Activated CD8-positive, alpha-beta memory T cell treated with anti-CD3 and anti-CD28 coated beads for 4 hours (primary cell): ENCODE measurements around the gene TAF6L.
"Not testable (repeated sequence)": the region's sequence is repeated elsewhere in the genome, so short reads cannot be mapped to it uniquely, and the experiment has no call there.

Source experiments
- DNase-seq, 2 donors: peaks; one replicate each; pipeline ENCODE4 v3.0.0-alpha.2; 2020; ENCODE audit warnings: low read depth in 2 of 2

Gene TAF6L

GRCh38 chr11:62771144-62772021 lies at the start of gene TAF6L:
TSS of gene TAF6L (plus strand) at chr11:62771396. CDS start at chr11:62775784, 4,388 bp downstream.
- DNase-seq, result peak; percentile 83 to 85

GRCh38 chr11:62721994-62722393 lies 49.2 kb upstream of the TAF6L start:
- DNase-seq, result no peak

- DNase-seq, result no peak
Observed at GRCh38 chr11:62724171-62724570, 47.0 kb upstream of the TAF6L start.

- no peak for DNase-seq
Observed at GRCh38 chr11:62725646-62726045, 45.5 kb upstream of the TAF6L start.

GRCh38 chr11:62726156-62726914 lies 44.9 kb upstream of the TAF6L start:
- no peak for DNase-seq

- no peak for DNase-seq
Observed at GRCh38 chr11:62726915-62727164, 44.4 kb upstream of the TAF6L start.

GRCh38 chr11:62727165-62727871 lies 43.9 kb upstream of the TAF6L start, which contains the start of gene HNRNPUL2:
TSS of gene HNRNPUL2 (minus strand) at chr11:62727457. CDS start at chr11:62727156, 301 bp downstream.
- DNase-seq, result peak; percentile 96 to 98

- DNase-seq, result peak; percentile 65 to 78
Observed at GRCh38 chr11:62727872-62728170, 43.4 kb upstream of the TAF6L start.

GRCh38 chr11:62728171-62728988 lies 42.8 kb upstream of the TAF6L start, which contains the start of gene TTC9C:
TSS of gene TTC9C (plus strand) at chr11:62728486. CDS start at chr11:62728849, 363 bp downstream.
- peak; percentile 63 to 73 for DNase-seq

GRCh38 chr11:62730076-62730475 lies 41.1 kb upstream of the TAF6L start:
- not testable (repeated sequence) for DNase-seq

- DNase-seq, result no peak
Observed at GRCh38 chr11:62732830-62733229, 38.4 kb upstream of the TAF6L start.

- no peak for DNase-seq
Observed at GRCh38 chr11:62737196-62737595, 34.0 kb upstream of the TAF6L start.

- DNase-seq, result no peak
Observed at GRCh38 chr11:62747475-62748160, 23.6 kb upstream of the TAF6L start.

- not testable (repeated sequence) for DNase-seq
Observed at GRCh38 chr11:62749931-62750330, 21.3 kb upstream of the TAF6L start.

- DNase-seq, result no peak
Observed at GRCh38 chr11:62752177-62752785, 18.9 kb upstream of the TAF6L start.

GRCh38 chr11:62752994-62753735 lies 18.0 kb upstream of the TAF6L start:
- no peak for DNase-seq

GRCh38 chr11:62753736-62754603 lies 17.2 kb upstream of the TAF6L start, which contains the start of gene ZBTB3:
TSS of gene ZBTB3 (minus strand) at chr11:62754160. CDS start at chr11:62753664, 496 bp downstream.
- peak; percentile 92 to 94 for DNase-seq

GRCh38 chr11:62755086-62755615 lies 16.0 kb upstream of the TAF6L start:
- no peak for DNase-seq
